Measurements from ENCODE around the gene BCL11A.

BCL11A gene

GRCh38 chr2:60558536-60558935 lies 5.1 kb upstream of the BCL11A start:
- DNase-seq (ENCODE audit: low spot score): no peak

- no peak for DNase-seq (ENCODE audit: low spot score)
These were observed 4.0 kb upstream of the BCL11A start for GRCh38 chr2:60557486-60557864.

DNA sequence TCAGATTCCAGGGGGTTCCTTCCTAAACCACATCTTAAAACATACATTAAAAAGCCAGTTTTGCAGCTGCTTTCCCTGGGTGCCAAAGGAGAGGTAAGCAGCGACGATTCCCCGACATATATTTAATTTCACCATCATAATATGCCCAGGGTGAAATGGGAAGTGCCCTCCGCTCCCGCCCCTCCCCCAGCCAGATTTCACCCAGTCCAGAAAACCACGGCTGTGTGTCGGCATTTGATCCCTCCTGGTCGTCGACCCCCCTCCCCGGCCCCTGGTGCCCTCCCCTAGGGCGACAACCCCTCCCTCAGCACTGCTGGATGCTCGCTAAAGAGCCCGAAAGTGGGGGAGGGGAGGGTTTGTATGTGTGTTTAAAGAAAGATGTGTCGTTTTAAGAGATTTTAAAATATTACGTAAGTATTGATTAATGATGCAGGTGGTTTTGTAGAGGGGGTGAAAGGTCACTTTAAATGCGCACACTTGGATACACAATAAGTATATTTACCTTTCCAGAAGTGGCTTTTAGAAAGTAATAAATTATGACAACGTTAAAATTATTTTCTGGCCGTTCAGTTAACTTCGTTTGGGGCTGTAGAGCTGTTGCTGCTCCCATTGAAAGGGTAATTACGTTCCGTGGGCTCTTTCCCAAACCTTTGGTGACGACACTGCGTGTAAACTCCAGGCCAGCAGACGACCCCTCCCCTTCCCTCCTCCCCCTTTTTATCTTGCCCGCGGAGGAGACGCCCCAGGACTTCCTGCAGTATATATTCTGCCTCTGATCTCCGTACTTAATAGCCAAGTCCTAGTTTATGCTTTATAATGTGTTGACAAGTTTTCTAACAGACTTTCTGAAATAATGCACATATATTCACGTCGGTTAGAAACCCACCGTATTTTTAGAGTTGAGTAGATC lies 3.4 kb upstream of the BCL11A start:
- DNase-seq (ENCODE audit: low spot score): peak; percentile 63

DNA sequence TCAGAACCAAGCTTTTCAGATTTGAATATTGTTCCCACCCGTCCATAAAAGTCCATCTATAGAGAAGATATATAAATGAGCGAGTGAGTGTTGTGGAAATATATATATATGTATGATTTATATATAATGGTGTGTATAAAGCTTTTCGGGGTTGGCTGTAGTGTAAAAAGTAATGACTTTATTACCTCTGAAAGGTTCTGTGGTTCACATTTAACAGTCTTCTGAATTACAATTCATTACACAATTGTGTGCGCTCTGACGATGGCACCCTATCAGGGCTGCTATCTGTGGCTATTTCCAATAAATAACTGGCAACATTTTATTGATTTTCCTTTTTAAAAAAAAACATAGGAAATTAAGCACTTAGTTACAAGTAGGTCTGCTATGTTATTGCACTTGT lies 2.7 kb upstream of the BCL11A start:
- peak; percentile 36 for DNase-seq (ENCODE audit: low spot score)

DNA sequence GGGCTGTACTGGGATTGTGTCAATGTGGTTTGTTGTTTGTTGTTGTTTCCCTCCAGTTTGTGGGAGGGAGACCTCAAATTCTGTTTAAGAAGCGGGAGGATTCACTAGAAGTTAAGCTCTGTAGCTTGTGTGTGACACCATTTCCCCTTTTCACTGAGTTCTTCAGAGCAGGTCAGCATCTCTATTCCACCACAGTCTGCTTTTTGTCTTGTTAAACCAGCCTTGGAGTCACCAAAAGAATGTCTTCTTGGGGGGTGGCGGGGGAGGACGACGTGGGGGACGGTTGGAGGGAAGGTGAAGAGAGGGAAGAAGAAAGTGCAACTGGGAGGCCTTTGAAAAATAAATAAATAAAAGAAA lies 2.3 kb upstream of the BCL11A start:
- DNase-seq (ENCODE audit: low spot score): peak; percentile 46

GRCh38 chr2:60555066-60555782 lies 1.8 kb upstream of the BCL11A start:
- peak; percentile 81 for DNase-seq (ENCODE audit: low spot score)

- no peak for DNase-seq (ENCODE audit: low spot score)
These were observed 1.2 kb upstream of the BCL11A start for GRCh38 chr2:60554646-60555065.

GRCh38 chr2:60554074-60554645 lies 706 bp upstream of the BCL11A start:
- peak; percentile 57 for DNase-seq (ENCODE audit: low spot score)

- DNase-seq (ENCODE audit: low spot score): no peak
These were observed 481 bp downstream of the BCL11A start for GRCh38 chr2:60552851-60553494.

DNA sequence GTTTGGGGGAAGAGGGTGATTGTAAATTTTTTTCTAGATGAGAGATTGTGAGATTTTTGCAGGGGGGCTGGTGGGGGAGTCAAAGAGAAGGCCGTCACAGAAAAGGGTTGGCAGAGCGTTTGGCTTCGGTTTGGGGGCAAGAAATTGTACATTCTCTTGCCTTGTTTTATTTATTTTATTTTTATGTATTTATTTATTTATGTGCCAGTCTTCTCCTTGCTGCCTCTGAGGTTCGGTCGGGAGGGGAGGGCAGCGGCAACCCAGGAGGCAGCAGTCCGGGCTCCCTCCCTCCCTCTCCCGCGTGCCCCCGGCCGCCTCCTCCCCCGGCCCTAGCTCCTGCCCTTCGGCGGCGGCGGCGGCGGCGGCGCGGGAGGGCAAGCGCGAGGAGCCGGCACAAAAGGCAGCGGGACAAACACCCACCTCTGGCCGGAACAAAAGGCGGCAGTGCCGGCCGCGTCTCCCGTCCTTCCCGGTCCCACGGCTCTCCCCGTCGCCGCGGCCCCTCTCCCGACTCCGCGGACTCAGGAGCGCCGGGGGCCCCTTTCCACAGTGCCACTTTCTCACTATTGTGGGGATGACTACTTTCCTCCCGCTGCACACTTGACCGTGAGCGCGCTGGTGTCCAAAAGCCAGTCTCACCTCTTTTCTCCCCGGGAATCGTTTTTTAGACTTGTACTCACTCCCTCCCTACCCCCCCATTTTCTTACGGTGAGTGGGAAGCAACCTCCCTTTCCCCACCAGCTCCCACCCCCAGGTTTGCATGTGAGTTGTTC lies 1.2 kb downstream of the BCL11A start:
- no peak for DNase-seq (ENCODE audit: low spot score)

- DNase-seq (ENCODE audit: low spot score): peak; percentile 54
These were observed 2.0 kb downstream of the BCL11A start for GRCh38 chr2:60551240-60552077.

DNA sequence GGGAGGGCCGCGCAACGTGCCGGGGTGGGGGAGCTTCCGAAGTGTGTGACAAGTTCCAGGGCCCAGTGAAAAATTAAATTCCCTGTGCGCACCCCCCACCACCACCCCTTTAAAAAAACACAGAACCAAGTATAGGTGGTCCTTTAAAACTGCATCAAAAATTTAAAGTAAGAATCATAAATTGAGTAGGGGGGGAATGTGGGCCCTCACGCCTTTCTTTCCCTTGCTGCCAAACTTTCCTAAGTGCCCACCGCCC lies 2.5 kb downstream of the BCL11A start:
- DNase-seq (ENCODE audit: low spot score): no peak

DNA sequence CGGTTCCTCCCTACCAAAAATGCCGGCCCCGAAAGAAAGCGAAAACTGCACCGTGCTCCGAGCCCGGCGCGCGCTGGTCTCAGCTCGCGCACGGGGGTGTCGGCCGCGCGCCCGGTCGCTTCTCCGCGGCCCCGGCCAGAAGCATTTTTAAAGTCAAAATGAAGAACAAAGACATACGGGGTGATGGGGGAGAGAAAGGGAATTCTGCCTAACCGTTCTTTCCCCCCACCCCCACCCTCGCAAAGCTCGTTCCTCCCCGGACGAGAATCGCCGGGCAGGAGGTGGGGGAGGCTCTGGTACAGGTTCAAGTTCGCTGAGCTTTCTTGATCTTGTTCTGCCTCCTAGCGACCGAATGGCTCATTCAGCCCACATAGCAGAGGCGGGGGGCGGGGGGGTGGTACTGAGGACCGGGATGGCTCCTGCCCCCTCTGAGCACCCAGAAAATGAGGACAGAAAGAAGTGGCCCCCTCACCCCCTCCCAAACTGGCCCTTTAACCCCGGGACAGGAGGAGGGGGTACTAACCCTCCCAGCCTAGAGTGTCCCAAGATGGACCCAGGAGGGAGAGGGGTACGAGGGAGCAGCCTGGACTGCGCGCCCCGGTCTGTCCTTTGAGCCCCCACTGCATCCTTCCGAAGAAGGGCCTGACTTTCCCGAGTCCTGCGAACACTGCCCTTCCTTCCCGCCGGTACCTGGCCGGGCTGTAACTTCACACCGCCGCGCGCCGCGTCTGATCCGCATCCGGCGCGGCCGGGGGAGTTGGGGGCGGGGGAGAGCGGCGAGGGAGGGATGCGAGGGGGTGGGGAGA lies 3.1 kb downstream of the BCL11A start:
- DNase-seq (ENCODE audit: low spot score): peak; percentile 80

GRCh38 chr2:60549928-60550177 lies 3.6 kb downstream of the BCL11A start:
- DNase-seq (ENCODE audit: low spot score): no peak

GRCh38 chr2:60549238-60549927 lies 4.1 kb downstream of the BCL11A start:
- no peak for DNase-seq (ENCODE audit: low spot score)

DNA sequence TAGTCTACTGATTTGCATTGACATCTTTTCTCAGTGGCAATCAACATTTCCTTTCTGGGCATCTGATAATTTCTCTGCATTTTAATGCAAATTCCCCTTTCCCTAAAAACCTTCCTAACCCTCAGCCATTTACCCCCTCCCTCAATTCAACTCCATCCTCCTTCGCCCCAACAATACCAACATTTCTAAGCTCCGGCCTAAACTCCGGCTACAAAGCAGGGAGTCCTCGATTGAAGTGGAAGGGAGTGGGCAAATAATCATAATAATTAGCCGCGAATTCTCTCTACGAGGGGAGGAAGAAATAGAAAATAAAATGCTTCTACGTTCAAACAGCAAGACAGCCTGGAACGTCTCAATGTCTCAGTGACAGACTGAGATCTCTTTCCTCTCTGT lies 4.6 kb downstream of the BCL11A start:
- DNase-seq (ENCODE audit: low spot score): no peak

DNA sequence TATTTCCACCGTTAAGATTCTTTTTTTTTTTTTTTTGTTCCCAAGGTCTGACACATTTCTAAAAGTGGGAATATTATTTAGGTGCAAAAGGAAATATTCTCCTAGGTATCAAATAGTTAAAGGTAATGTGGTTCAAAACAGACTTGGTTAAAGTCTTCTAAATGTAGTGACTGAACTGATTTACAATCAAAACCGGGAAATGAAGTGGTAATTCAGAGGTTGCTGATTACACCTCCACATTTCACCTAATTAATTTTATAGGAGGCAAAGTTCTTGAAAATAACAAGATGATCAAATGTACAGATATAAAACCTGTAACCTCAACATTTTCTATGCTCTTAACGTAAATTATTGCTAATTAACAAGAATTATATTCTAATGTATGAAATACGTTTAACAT lies 5.1 kb downstream of the BCL11A start:
- no peak for DNase-seq (ENCODE audit: low spot score)

DNA sequence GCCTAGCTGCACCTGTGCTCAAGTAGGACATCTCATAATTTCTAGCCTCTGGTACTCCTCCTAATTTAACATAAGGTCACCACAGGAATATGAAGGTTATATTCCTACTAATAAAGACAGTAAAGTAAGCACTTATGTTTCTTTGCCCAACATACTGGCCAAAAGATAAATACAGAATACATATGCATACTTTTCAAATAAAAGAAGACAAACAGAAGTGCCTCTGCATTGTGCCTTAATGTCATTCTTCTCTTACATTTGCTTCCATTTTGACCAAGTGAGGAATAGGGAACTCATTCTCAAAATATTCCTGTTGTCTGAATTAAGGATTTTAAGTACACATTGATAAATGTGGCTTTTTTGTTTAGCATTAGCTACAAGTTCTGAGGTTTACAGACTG lies 5.6 kb downstream of the BCL11A start:
- DNase-seq (ENCODE audit: low spot score): no peak

DNA sequence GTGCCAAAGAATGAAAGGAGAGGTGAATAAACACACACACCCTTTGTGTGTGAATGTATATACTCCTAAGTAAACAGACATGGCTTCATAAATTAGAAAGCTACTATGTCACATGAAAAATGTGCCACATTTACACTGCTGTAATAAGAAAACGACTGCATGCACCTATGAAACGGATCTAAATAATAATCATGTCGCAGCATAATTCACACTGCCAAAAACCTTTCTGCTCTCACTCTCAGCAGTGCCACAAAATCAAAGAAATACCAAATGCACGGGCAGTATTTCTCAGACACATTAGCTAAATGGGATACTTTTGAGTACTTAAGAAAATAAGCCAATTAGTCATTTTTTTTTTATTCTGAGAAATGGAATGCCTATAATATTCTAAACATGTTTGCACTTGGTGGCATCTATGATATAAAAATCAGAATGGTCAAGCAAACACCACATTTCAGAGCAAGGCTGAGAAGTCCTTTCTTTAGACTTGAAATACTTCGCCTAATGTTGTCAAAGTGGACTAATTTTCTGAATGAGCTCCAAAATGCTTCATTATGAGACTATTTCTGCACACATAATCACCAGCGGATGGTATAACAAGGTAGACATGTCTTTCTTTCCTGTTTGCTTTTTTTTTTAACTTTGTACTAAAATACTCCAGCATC lies 6.6 kb downstream of the BCL11A start:
- DNase-seq (ENCODE audit: low spot score): no peak

Measured in hematopoietic multipotent progenitor cell treated with erythropoietin and hydrocortisone succinate and interleukin-3 and kit ligand, for 17 days (in vitro differentiated cells).